Breast epithelium (tissue), 4 donors: ENCODE measurements around the gene RAMP3. TPM values are rescaled to one million over a fixed set of nuclear protein-coding genes. Genes with fewer than 3 reads are reported as not detected.

ENCODE experiments used
- DNase-seq, 2 donors: peaks; one replicate each; pipeline ENCODE4 v3.0.0-alpha.2; 2019; ENCODE audit warnings: low spot score in 2 of 2
- H3K27ac ChIP-seq, 2 donors: fragments of 200-600 bp; sonication (generic) in 1 of 2; one replicate each; pipeline ENCODE4 v1.5.1; 2016 to 2019; ENCODE audit warnings: mild to moderate bottlenecking in 1 of 2
- H3K27me3 ChIP-seq, 2 donors: fragments of 200-600 bp; sonication (generic) in 1 of 2; one replicate each; pipeline versions ENCODE4 v1.5.1 to v1.6.0; 2017 to 2019; ENCODE audit warnings: control low read depth in 1 of 2, mild to moderate bottlenecking in 1 of 2
- H3K36me3 ChIP-seq: fragments of 200-600 bp; one replicate; pipeline ENCODE4 v1.5.1; 2019
- H3K4me1 ChIP-seq, 2 donors: fragments of 200-600 bp; sonication (generic); one replicate each; pipeline ENCODE4 v1.5.1; 2016 to 2019; ENCODE audit warnings: control low read depth in 1 of 2
- H3K4me3 ChIP-seq, 3 donors: fragments of 200-600 bp; sonication (generic); 1 replicate in 2 of 3; 2 replicates in 1 of 3; pipeline ENCODE4 v1.5.1; 2016 to 2019; ENCODE audit warnings: mild to moderate bottlenecking in 3 of 3, moderate library complexity in 2 of 3
- H3K9me3 ChIP-seq, 2 donors: fragments of 200-600 bp; sonication (generic) in 1 of 2; one replicate each; pipeline ENCODE4 v1.5.1; 2016 to 2019; ENCODE audit warnings: control low read depth in 1 of 2
- POLR2A ChIP-seq: fragments of 450-650 bp; IDR thresholded peaks from one replicate; pipeline ENCODE4 v1.6.1; 2016; ENCODE audit warnings: antibody characterized with exemption, mild to moderate bottlenecking, moderate library complexity
- POLR2AphosphoS5 ChIP-seq, 3 donors: sonication (generic); formaldehyde crosslinking; IDR thresholded peaks; one replicate each; pipeline ENCODE4 v1.6.1; 2017; ENCODE audit warnings: antibody characterized with exemption in 3 of 3
- intact Hi-C: fragments of 100-400 bp; cut with DNase I; formaldehyde crosslinking; loops from one replicate; pipeline ENCODE4 v1.15.1; 2023; ENCODE audit warnings: low total_unique reads
- total RNA-seq, 3 donors: library from RNA; depleted of rRNA; stranded (reverse); fragments of >200 nt; gene quantifications; one replicate each; pipeline ENCODE4 v1.1.0, GENCODE V29; 2016
- TF ChIP-seq, protein P1 (sequence below), 3 donors: fragments of 450-650 bp; IDR thresholded peaks; one replicate each; pipeline ENCODE4 v1.5.1; 2016 to 2017; ENCODE audit warnings: antibody characterized with exemption in 3 of 3, mild to moderate bottlenecking in 3 of 3, moderate library complexity in 3 of 3

Gene RAMP3
- total RNA-seq, 3 donors from 2014 or later: 11.7 to 103 (median 76.8) TPM

DNA sequence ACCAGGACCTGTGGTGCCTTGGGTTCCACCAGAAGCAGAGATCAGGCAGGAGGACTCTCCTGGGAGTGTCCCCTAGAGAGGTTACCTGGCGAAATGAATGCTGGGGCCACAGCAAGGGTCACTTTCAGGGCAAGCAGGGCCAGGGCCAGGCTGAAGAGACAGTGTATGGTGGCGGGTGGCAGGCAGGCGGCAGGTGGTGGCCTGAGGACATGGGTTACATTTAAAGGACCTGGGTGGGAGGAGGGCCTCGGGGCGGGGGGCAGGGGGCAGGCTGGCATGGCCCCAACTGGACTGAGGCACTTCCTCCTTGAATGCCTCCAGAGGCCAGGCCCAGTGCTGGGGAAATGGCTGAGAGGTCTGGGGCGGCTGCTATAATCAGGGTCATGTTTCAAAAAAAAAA, 31.4 kb upstream of the RAMP3 start:
- no peak overlapping the region for H3K27ac ChIP-seq
- H3K4me3 ChIP-seq: no peak overlapping the region
- no peaks in the 10 kb centered on the region for H3K36me3 ChIP-seq
- no peaks in the 10 kb centered on the region for H3K4me1 ChIP-seq
- no peak for TF ChIP-seq POLR2AphosphoS5 (IDR thresholded peaks at IDR 0.05)
- no peak for TF ChIP-seq POLR2A
- TF ChIP-seq, protein P1, sequence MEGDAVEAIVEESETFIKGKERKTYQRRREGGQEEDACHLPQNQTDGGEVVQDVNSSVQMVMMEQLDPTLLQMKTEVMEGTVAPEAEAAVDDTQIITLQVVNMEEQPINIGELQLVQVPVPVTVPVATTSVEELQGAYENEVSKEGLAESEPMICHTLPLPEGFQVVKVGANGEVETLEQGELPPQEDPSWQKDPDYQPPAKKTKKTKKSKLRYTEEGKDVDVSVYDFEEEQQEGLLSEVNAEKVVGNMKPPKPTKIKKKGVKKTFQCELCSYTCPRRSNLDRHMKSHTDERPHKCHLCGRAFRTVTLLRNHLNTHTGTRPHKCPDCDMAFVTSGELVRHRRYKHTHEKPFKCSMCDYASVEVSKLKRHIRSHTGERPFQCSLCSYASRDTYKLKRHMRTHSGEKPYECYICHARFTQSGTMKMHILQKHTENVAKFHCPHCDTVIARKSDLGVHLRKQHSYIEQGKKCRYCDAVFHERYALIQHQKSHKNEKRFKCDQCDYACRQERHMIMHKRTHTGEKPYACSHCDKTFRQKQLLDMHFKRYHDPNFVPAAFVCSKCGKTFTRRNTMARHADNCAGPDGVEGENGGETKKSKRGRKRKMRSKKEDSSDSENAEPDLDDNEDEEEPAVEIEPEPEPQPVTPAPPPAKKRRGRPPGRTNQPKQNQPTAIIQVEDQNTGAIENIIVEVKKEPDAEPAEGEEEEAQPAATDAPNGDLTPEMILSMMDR (IDR thresholded peaks at IDR 0.05): no peak
- H3K27me3 ChIP-seq: no peaks in the 10 kb centered on the region
- DNase-seq: no peak
- H3K9me3 ChIP-seq: no peaks in the 10 kb centered on the region
- intact Hi-C loops: no loop called here

DNA sequence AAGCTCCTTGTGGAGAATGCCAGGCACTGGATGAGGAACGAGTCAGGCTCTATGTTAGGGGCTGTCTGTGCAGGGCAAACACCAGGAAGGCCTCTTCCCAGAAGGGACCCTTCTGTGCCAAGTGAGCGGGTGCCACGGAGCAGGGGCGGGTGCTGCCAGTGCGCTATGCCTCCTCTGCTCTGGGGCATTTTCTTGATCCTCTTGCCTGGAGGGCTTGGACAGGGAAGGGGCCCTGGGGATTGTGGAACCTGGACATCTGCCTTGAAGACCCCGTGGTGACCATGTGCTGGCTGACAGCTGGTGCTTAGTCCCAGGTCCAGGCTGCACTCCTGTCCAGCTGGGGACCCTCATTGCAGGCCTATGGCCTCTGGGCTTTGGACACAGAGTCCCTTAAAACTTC, 30.7 kb upstream of the RAMP3 start:
- H3K27ac ChIP-seq: no peak overlapping the region
- intact Hi-C loops: no loop called here
- no peaks in the 10 kb centered on the region for H3K36me3 ChIP-seq
- no peaks in the 10 kb centered on the region for H3K9me3 ChIP-seq
- no peak for DNase-seq
- no peaks in the 10 kb centered on the region for H3K4me1 ChIP-seq
- H3K4me3 ChIP-seq: no peak overlapping the region
- TF ChIP-seq POLR2AphosphoS5 (IDR thresholded peaks at IDR 0.05): no peak
- no peak for TF ChIP-seq POLR2A
- TF ChIP-seq, protein P1 (IDR thresholded peaks at IDR 0.05): no peak
- H3K27me3 ChIP-seq: peaks cover 0 to 3% of the 10 kb centered on the region in 2 donors

DNA sequence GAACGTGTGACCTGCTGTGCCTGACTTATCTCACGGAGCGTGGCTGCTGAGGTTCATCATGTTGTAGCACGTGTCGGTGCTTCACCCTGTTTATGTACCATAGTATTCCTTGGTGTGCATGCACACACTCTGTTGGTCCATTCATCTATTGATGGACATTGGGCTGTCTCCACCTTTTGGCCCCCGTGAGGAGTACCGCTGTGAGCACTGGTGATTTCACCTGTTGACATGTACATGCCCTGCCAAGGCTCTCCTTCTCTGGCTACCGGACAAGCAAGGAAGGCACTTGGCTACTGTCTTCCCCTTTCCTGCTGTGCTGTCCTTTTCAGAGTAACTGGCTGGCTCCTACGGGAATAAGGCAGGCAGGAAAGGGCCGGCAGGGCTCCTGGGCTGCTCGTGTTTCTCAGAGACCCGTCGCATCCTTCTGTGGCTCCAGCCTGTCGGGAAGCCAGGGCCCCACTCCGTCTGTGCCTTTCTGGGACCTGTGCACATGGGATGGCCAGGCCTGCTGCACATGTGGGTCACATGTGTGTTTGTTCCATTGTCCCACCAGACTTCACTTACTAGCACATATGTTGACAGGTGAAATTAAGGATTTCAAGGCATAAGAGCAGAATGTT, 28.3 kb upstream of the RAMP3 start:
- peaks cover 0 to 5% of the 10 kb centered on the region in 2 donors for H3K27me3 ChIP-seq
- H3K36me3 ChIP-seq: no peaks in the 10 kb centered on the region
- H3K4me1 ChIP-seq: no peaks in the 10 kb centered on the region
- TF ChIP-seq, protein P1 (IDR thresholded peaks at IDR 0.05): no peak
- TF ChIP-seq POLR2A (no peak), POLR2AphosphoS5 (IDR thresholded peaks at IDR 0.05) (no peak)
- no peaks in the 10 kb centered on the region for H3K9me3 ChIP-seq
- intact Hi-C loops: no loop called here
- no peak overlapping the region for H3K27ac ChIP-seq
- no peak for DNase-seq
- H3K4me3 ChIP-seq: no peak overlapping the region

- Histone ChIP-seq H3K4me1 (no peaks in the 10 kb centered on the region), H3K27ac (no peak overlapping the region), H3K27me3 (peaks cover 0 to 5% of the 10 kb centered on the region in 2 donors), H3K36me3 (no peaks in the 10 kb centered on the region), H3K9me3 (no peaks in the 10 kb centered on the region), H3K4me3 (no peak overlapping the region)
- DNase-seq: no peak
- no peak for TF ChIP-seq POLR2AphosphoS5 (IDR thresholded peaks at IDR 0.05)
- TF ChIP-seq POLR2A: no peak
- TF ChIP-seq, protein P1 (IDR thresholded peaks at IDR 0.05): no peak
- intact Hi-C loops: no loop called here
Observed at GRCh38 chr7:45129906-45130305, 27.7 kb upstream of the RAMP3 start.

DNA sequence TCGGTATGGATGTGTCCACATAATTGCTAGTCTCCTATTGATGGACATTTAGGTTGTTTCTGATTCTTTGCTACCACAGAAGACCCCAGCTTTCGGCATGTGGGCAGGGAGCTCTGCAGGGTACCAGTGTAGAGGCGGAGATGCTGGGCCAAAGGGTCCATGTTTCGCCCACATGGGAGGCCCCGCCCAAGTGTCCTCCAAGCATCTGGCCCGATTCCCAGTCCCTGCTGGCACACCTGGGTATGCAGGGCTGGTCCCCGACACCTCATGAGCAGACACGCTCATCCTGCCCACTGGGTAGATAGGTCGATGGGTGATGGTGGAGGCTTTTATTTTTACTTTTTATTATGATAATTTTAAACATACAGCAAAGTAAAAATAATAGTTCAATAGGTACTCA, 26.7 kb upstream of the RAMP3 start:
- Histone ChIP-seq H3K27ac (no peak overlapping the region), H3K4me3 (no peak overlapping the region), H3K9me3 (no peaks in the 10 kb centered on the region), H3K4me1 (no peaks in the 10 kb centered on the region), H3K36me3 (no peaks in the 10 kb centered on the region), H3K27me3 (peaks cover 0 to 5% of the 10 kb centered on the region in 2 donors)
- intact Hi-C loops: no loop called here
- TF ChIP-seq POLR2A (no peak), POLR2AphosphoS5 (IDR thresholded peaks at IDR 0.05) (no peak)
- TF ChIP-seq, protein P1 (IDR thresholded peaks at IDR 0.05): no peak
- no peak for DNase-seq
